SK-N-SH (cell line): ENCODE results near the gene FATE1.

Source experiments
- MEF2A ChIP-seq: IDR thresholded peaks from 2 replicates; pipeline ENCODE4 v1.4.0; 2012; ENCODE audit warnings: low read depth, borderline replicate concordance
- SIN3A ChIP-seq: IDR thresholded peaks from 2 replicates; pipeline ENCODE4 v1.6.1; 2012; ENCODE audit warnings: low read depth, mild to moderate bottlenecking, low read length, moderate library complexity, borderline replicate concordance
- TF ChIP-seq, protein P1 (sequence below): fragments of 200-600 bp; sonication (generic); IDR thresholded peaks from 2 replicates; pipeline ENCODE4 v1.6.1; 2017; ENCODE audit warnings: antibody characterized with exemption, mild to moderate bottlenecking, moderate library complexity

- TF ChIP-seq SIN3A (no peak), MEF2A (no peak)
- TF ChIP-seq, protein P1, sequence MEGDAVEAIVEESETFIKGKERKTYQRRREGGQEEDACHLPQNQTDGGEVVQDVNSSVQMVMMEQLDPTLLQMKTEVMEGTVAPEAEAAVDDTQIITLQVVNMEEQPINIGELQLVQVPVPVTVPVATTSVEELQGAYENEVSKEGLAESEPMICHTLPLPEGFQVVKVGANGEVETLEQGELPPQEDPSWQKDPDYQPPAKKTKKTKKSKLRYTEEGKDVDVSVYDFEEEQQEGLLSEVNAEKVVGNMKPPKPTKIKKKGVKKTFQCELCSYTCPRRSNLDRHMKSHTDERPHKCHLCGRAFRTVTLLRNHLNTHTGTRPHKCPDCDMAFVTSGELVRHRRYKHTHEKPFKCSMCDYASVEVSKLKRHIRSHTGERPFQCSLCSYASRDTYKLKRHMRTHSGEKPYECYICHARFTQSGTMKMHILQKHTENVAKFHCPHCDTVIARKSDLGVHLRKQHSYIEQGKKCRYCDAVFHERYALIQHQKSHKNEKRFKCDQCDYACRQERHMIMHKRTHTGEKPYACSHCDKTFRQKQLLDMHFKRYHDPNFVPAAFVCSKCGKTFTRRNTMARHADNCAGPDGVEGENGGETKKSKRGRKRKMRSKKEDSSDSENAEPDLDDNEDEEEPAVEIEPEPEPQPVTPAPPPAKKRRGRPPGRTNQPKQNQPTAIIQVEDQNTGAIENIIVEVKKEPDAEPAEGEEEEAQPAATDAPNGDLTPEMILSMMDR: no peak
These were observed 11.7 kb upstream of the FATE1 start for GRCh38 chrX:151704041-151704663.
